GM23338 (cell line): ENCODE data around the gene SLX9. TPM values are rescaled to one million over a fixed set of nuclear protein-coding genes. Genes with fewer than 3 reads are reported as not detected.
A peak's percentile ranks its signal among the peaks of the same experiment; 100 is the strongest.

Experiments used
- ATAC-seq: fragments of 200-7000 bp; cut with Tn5 transposase; 3 replicates; pipeline ENCODE4 v1.9.1; 2020
- DNase-seq: peaks from one replicate; pipeline ENCODE4 v3.0.0-alpha.2; 2015; ENCODE audit warnings: low spot score
- H2AFZ ChIP-seq: fragments of 200-600 bp; sonication (generic); 2 replicates; pipeline ENCODE4 v1.8.0; 2016; ENCODE audit warnings: antibody characterized with exemption, mild to moderate bottlenecking, moderate library complexity
- H3F3A ChIP-seq: fragments of 200-600 bp; sonication (generic); replicated peaks from 2 replicates; pipeline ENCODE4 v1.8.0; 2017; ENCODE audit warnings: antibody characterized with exemption, mixed run types, low read depth
- H3K27ac ChIP-seq: fragments of 200-600 bp; sonication (generic); 2 replicates; pipeline ENCODE4 v1.6.1; 2016; ENCODE audit warnings: low read depth
- H3K27me3 ChIP-seq: fragments of 200-600 bp; sonication (generic); 2 replicates; pipeline ENCODE4 v1.8.0; 2016; ENCODE audit warnings: mild to moderate bottlenecking, mixed run types, moderate library complexity; ENCODE audit not compliant: insufficient read depth
- H3K36me3 ChIP-seq: fragments of 200-600 bp; sonication (generic); 2 replicates; pipeline ENCODE4 v1.8.0; 2016; ENCODE audit warnings: mild to moderate bottlenecking; ENCODE audit not compliant: insufficient read depth
- H3K4me1 ChIP-seq: fragments of 200-600 bp; sonication (generic); 2 replicates; pipeline ENCODE4 v1.8.0; 2016; ENCODE audit warnings: mild to moderate bottlenecking, moderate library complexity; ENCODE audit not compliant: insufficient read depth
- H3K4me2 ChIP-seq: fragments of 200-600 bp; sonication (generic); 2 replicates; pipeline ENCODE4 v1.7.1; 2017; ENCODE audit warnings: mixed run types
- H3K4me3 ChIP-seq: fragments of 200-600 bp; sonication (generic); 2 replicates; pipeline ENCODE4 v1.6.1; 2016; ENCODE audit warnings: mixed run types
- H3K79me2 ChIP-seq: fragments of 200-600 bp; sonication (generic); replicated peaks from 2 replicates; pipeline ENCODE4 v1.8.0; 2017; ENCODE audit warnings: mild to moderate bottlenecking; ENCODE audit not compliant: insufficient read depth
- H3K9me2 ChIP-seq: fragments of 200-600 bp; sonication (generic); 2 replicates; pipeline ENCODE4 v1.8.0; 2017; ENCODE audit not compliant: insufficient read depth
- H4K20me1 ChIP-seq: fragments of 200-600 bp; sonication (generic); replicated peaks from 2 replicates; pipeline ENCODE4 v1.8.0; 2017; ENCODE audit warnings: mild to moderate bottlenecking; ENCODE audit not compliant: insufficient read depth
- H3K27ac Mint-ChIP-seq: 2 replicates; pipeline ENCODE4 v1.8.0; 2020; ENCODE audit warnings: inconsistent platforms, mild to moderate bottlenecking, moderate library complexity, mixed read lengths
- H3K27me3 Mint-ChIP-seq: 3 replicates; pipeline ENCODE4 v1.8.0; 2022; ENCODE audit warnings: low read depth, mild to moderate bottlenecking, moderate library complexity, mixed read lengths, inconsistent platforms; ENCODE audit not compliant: insufficient read depth, poor library complexity
- H3K36me3 Mint-ChIP-seq: 3 replicates; pipeline ENCODE4 v1.8.0; 2021; ENCODE audit warnings: low read depth, mild to moderate bottlenecking, inconsistent platforms, moderate library complexity, mixed read lengths
- H3K4me1 Mint-ChIP-seq: 3 replicates; pipeline ENCODE4 v1.8.0; 2020; ENCODE audit warnings: mild to moderate bottlenecking, inconsistent platforms, mixed read lengths
- H3K4me3 Mint-ChIP-seq: 3 replicates; pipeline ENCODE4 v1.8.0; 2021; ENCODE audit warnings: moderate library complexity, mild to moderate bottlenecking, inconsistent platforms, mixed read lengths
- H3K9me3 Mint-ChIP-seq: 3 replicates; pipeline ENCODE4 v1.8.0; 2020; ENCODE audit warnings: moderate library complexity, mild to moderate bottlenecking, inconsistent platforms, mixed read lengths
- CTCF ChIP-seq, 2 experiments: fragments of 200-600 bp in 1 of 2; sonication (generic) in 1 of 2; conservative IDR thresholded peaks; 2 replicates each; pipeline versions ENCODE4 v1.5.1 to v1.6.1; 2016 to 2017; ENCODE audit warnings: antibody characterized with exemption in 2 of 2, low read depth in 2 of 2, mild to moderate bottlenecking in 2 of 2, moderate library complexity in 1 of 2
- EZH2phosphoT487 ChIP-seq: fragments of 200-600 bp; sonication (generic); IDR thresholded peaks from one replicate; pipeline ENCODE4 v1.8.1; 2018; ENCODE audit warnings: antibody characterized with exemption; ENCODE audit not compliant: unreplicated experiment
- JUNB ChIP-seq: IDR thresholded peaks from one replicate; pipeline ENCODE4 v1.6.1; 2016; ENCODE audit warnings: antibody characterized with exemption; ENCODE audit not compliant: unreplicated experiment
- NANOG ChIP-seq: IDR thresholded peaks from 2 replicates; pipeline ENCODE4 v1.6.1; 2016; ENCODE audit warnings: antibody characterized with exemption, borderline replicate concordance
- POLR2AphosphoS5 ChIP-seq: IDR thresholded peaks from 2 replicates; pipeline ENCODE4 v1.6.1; 2016; ENCODE audit warnings: antibody characterized with exemption, low read depth
- STAT1 ChIP-seq: IDR thresholded peaks from one replicate; pipeline ENCODE4 v1.6.1; 2016; ENCODE audit warnings: antibody characterized with exemption; ENCODE audit not compliant: unreplicated experiment
- ZNF114 ChIP-seq: fragments of 250-450 bp; sonication (Bioruptor Pico); IDR thresholded peaks from 2 replicates; pipeline ENCODE4 v1.5.0; 2020; ENCODE audit warnings: mild to moderate bottlenecking, moderate library complexity
- ZNF331 ChIP-seq: fragments of 250-450 bp; sonication (Bioruptor Pico); IDR thresholded peaks from 2 replicates; pipeline ENCODE4 v1.5.0; 2020; ENCODE audit warnings: low read depth, mild to moderate bottlenecking, moderate library complexity
- polyA plus RNA-seq: library from polyadenylated mRNA; unstranded; fragments of >200 nt; fragmentation: Nextera tagmentation; extraction: Ambion mirVana; gene quantifications from 2 replicates; pipeline ENCODE4 v1.2.1, GENCODE V29; 2016
- total RNA-seq: library from RNA; depleted of rRNA; stranded (reverse); fragments of >200 nt; shearing (Covaris generic); gene quantifications from 2 replicates; pipeline ENCODE4 v1.2.3, GENCODE V29; 2014
- TF ChIP-seq, protein P1 (sequence below): IDR thresholded peaks from 2 replicates; pipeline ENCODE4 v1.6.1; 2016; ENCODE audit warnings: antibody characterized with exemption

SLX9 gene
- total and polyA plus RNA-seq, 2 experiments from 2014 or later = 41.5 to 46.9 TPM

DNA sequence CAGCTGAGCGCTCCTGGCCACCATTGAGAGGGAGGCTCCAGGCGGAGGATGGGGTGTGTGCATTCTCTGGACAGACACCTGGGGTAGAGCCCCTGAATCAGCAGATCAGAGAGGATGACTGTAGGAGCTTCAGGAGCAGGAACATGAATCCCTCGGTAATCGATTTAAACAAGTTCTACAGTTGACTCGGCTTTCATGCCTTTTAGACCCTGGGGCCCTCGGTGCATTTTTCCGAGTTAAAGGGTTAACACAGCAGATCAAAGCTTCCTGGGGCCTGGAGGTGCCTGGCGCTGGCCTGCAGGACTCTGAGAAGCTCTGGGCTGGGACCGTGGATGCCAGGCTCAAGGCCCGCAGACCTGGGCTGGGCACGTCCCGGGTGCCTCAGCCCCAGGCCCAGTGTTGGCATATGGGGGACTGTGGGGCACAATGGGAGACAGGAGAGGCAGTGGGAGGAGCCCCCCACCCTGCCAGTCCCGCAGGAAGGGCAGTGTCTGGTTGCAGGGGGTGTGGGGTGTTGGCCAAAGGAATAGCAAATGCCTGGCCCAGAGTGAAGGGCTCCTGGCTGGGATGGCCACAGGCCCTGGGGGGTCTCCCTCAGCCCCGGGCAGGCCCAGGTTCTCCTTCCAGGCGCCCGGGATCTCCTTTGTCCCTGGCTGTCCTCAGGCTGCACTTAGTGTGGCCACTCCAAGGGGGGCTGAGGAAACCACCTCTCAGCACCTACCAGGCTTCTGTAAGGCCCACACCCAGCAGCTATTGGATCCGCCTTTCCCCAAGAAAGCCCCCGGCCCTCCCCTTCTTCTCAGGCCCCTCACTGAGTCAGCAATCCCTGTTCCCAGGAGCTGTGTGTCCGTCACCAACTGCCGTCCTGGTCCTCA is 40.1 kb downstream of the SLX9 start:
- Histone ChIP-seq H3K36me3 (no peaks in the 10 kb centered on the region), H3K9me2 (no peaks in the 10 kb centered on the region), H3K27me3 (no peaks in the 10 kb centered on the region), H3K4me2 (no peak overlapping the region), H3K4me3 (no peak overlapping the region), H3K4me1 (no peaks in the 10 kb centered on the region), H4K20me1 (peaks cover 1% of the 10 kb centered on the region; the same call in 1 of the 2 replicates), H3F3A (no peaks in the 10 kb centered on the region), H2AFZ (no peak overlapping the region), H3K79me2 (no peaks in the 10 kb centered on the region), H3K27ac (peak overlapping the region; percentile 39; the same call in 1 of the 2 replicates)
- TF ChIP-seq NANOG = no peak
- no peak for TF ChIP-seq ZNF331 (CRISPR knock-in tag)
- no peak for TF ChIP-seq POLR2AphosphoS5
- TF ChIP-seq CTCF (conservative IDR thresholded peaks at IDR 0.05; ENCODE audit: low read depth in 2 of 2) = no peak
- TF ChIP-seq JUNB = no peak
- TF ChIP-seq EZH2phosphoT487 = no peak
- TF ChIP-seq, protein P1, sequence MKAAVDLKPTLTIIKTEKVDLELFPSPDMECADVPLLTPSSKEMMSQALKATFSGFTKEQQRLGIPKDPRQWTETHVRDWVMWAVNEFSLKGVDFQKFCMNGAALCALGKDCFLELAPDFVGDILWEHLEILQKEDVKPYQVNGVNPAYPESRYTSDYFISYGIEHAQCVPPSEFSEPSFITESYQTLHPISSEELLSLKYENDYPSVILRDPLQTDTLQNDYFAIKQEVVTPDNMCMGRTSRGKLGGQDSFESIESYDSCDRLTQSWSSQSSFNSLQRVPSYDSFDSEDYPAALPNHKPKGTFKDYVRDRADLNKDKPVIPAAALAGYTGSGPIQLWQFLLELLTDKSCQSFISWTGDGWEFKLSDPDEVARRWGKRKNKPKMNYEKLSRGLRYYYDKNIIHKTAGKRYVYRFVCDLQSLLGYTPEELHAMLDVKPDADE = no peak
- ATAC-seq = no peak; the same call in 2 of the 3 replicates
- Mint-ChIP-seq H3K4me1 (no peaks in the 10 kb centered on the region; the same call in 2 of the 3 replicates), H3K4me3 (no peak overlapping the region), H3K27ac (0 out of 2 replicates have a peak overlapping the region, but pooled peaks have one; percentile 18), H3K9me3 (no peaks in the 10 kb centered on the region), H3K27me3 (peaks cover 12% of the 10 kb centered on the region), H3K36me3 (0 out of 3 replicates have a peak, but pooled peaks cover 1% of the 10 kb centered on the region)
- no peak for DNase-seq

DNA sequence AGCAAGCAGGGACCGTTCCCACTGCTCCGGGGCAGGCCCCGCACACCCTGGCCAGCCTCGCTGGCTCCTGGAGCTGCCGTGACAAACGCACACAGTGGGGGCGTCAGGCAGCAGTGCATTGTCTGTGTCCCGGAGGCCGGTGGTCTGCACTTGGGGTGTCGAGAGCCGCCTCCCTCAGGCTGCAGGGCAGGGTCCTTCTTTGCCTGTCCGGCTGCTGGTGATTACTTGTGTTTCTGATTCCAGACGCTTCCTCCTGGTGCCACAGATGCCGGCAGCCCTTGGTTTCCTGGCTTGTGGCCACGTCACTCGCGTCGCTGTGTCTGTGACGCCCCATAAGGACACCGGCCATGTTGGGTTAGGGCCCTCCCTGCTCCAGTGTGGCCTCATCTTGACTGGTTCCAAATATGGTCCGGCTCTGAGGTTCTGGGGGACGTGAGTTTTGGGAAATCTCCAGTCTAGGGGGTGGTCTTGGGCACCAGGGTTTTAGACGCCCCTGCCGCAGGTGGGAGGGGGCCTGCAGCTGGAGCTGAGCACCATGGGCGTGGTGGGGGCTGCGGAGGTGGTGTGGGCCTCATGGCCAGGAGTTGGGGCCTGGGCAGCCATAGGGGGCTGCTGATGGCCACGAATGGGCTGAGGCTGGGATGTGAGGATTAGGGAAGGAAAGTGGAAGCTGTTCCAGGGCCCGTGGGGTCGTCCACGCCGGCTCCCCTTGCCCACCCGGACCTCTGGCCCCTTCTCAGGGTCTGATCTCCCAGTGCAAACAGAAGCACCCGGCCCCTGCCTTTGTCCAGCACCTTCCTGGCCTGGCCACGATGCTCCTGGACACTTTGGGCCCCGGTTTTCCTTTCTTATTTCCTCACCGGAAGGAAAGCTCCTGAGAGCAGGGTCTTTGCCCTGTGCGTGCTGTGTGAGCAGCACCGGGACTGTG is 41.0 kb downstream of the SLX9 start:
- no peaks in the 10 kb centered on the region for H3K79me2 ChIP-seq
- 0 out of 2 replicates have a peak overlapping the region, but pooled peaks have one; percentile 26 for H3K27ac ChIP-seq
- H3K36me3 ChIP-seq = no peaks in the 10 kb centered on the region
- ATAC-seq (no peak), DNase-seq (no peak)
- H2AFZ ChIP-seq = no peak overlapping the region
- Mint-ChIP-seq H3K4me3 (no peak overlapping the region), H3K4me1 (no peaks in the 10 kb centered on the region; the same call in 2 of the 3 replicates), H3K27me3 (peaks cover 14% of the 10 kb centered on the region), H3K36me3 (no peaks in the 10 kb centered on the region), H3K27ac (peak overlapping the region; percentile 78), H3K9me3 (no peaks in the 10 kb centered on the region)
- no peak overlapping the region for H3K4me2 ChIP-seq
- H3K27me3 ChIP-seq = no peaks in the 10 kb centered on the region
- no peak overlapping the region for H3K4me3 ChIP-seq
- no peaks in the 10 kb centered on the region for H4K20me1 ChIP-seq
- no peaks in the 10 kb centered on the region for H3K9me2 ChIP-seq
- no peaks in the 10 kb centered on the region for H3K4me1 ChIP-seq
- H3F3A ChIP-seq = no peaks in the 10 kb centered on the region
- TF ChIP-seq STAT1 (no peak), JUNB (no peak), ZNF114 (no peak), ZNF331 (CRISPR knock-in tag) (no peak), EZH2phosphoT487 (no peak), POLR2AphosphoS5 (no peak), NANOG (no peak), CTCF (conservative IDR thresholded peaks at IDR 0.05; ENCODE audit: low read depth in 2 of 2) (no peak)
